ENCODE measurements around the gene PHAX.

GRCh38 chr5:126635585-126635984 lies 34.8 kb downstream of the PHAX start:
- TF ChIP-seq CTCF (optimal IDR thresholded peaks at IDR 0.05 in 1 of 3, IDR thresholded peaks at IDR 0.05 in 1 of 3, conservative IDR thresholded peaks at IDR 0.05 in 1 of 3; ENCODE audit: extremely low read depth in 1 of 3, insufficient read depth in 2 of 3, low read length in 3 of 3) = no peak
- no peak for TF ChIP-seq EZH2 (IDR thresholded peaks at IDR 0.05; ENCODE audit: low read length)
